Measurements from ENCODE around the gene ZBTB39. TPM values are rescaled to one million over a fixed set of nuclear protein-coding genes. Genes with fewer than 3 reads are reported as not detected.

The ZBTB39 gene
- total and polyA plus RNA-seq, 8 donors: 3.8 to 12.4 (median 11.0) TPM

DNA sequence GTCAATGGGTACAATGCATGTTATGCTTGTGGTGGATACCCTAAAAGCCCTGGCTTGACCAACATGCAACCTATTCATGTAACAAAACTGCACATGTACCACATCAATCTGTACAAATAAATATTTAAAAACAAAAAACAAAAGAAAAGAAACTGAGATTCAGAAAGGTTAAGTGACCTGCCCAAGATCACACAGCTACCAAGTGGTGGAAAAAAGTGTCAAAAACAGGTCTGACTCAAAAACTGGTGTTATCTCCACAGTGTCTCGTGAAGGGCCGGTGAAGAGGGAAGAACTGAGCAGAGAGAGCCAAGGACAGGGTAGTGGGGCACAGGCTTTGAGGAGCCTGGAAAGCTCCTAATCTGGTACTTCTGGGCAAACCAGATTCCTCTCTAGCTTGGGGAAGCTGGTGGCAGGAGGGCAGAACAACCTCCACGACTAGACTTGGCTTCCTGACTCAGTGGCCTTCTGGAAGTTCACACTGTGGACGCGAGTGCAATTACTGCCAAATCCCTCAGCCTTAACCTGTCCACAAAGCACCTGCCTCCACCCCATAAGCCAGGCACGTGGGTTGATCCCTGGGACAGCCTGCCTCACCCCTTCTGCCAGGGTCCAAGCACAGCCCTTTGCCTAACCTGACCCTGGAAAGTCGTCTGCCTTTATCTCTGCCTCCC is 15.6 kb downstream of the ZBTB39 start:
- TF ChIP-seq, protein P1, sequence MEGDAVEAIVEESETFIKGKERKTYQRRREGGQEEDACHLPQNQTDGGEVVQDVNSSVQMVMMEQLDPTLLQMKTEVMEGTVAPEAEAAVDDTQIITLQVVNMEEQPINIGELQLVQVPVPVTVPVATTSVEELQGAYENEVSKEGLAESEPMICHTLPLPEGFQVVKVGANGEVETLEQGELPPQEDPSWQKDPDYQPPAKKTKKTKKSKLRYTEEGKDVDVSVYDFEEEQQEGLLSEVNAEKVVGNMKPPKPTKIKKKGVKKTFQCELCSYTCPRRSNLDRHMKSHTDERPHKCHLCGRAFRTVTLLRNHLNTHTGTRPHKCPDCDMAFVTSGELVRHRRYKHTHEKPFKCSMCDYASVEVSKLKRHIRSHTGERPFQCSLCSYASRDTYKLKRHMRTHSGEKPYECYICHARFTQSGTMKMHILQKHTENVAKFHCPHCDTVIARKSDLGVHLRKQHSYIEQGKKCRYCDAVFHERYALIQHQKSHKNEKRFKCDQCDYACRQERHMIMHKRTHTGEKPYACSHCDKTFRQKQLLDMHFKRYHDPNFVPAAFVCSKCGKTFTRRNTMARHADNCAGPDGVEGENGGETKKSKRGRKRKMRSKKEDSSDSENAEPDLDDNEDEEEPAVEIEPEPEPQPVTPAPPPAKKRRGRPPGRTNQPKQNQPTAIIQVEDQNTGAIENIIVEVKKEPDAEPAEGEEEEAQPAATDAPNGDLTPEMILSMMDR (IDR thresholded peaks at IDR 0.05): no peak
- Histone ChIP-seq H3K4me1 (peaks cover 7 to 41% of the 10 kb centered on the region in 2 donors), H3K4me3 (no peak overlapping the region), H3K27me3 (no peaks in the 10 kb centered on the region), H3K9me3 (no peaks in the 10 kb centered on the region), H3K27ac (peak overlapping the region in 1 of 2 donors; percentile 6), H3K36me3 (no peaks in the 10 kb centered on the region)
- no peak for ATAC-seq
- DNase-seq: no peak
- intact Hi-C loops (cut with DNase I): no loop called here

DNA sequence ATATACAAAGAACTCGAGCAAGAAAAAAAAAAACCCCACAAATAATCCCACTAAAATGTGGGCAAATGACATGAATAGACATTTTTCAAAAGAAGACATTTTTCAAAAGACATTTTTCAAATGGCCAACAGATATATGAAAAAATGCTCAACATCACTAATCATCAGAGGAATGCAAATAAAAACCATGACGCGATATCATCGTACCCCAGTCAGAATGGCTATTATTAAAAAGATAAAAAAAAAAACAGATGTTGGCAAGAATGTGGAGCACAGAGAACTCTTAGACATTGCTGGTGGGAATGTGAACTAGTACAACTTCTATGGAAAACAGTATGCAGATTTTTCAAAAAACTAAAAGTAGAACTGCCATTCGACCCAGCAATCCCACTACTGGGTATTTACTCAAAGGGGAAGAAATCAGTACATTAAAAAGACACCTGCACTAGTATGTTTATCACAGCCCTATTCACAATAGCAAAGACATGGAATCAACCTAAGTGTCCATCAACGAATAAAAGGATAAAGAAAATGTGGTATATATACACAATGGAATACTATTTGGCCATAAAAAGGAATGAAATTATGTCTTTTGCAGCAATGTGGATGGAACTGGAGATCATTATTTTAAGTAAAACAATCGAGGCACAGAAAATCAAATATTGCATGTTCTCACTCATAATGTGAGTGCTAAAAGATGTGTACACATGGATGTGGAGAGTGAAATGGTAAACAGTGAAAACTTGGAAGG is 16.3 kb downstream of the ZBTB39 start:
- no peak for ATAC-seq
- no peak for DNase-seq
- H3K9me3 ChIP-seq: no peaks in the 10 kb centered on the region
- H3K4me3 ChIP-seq: no peak overlapping the region
- intact Hi-C loops (cut with DNase I): loop anchor here in 1 of 2 donors (5.0 kb wide), 1 partner anchor 233 kb away; no protein-coding TSS in a partner anchor
- TF ChIP-seq, protein P1 (IDR thresholded peaks at IDR 0.05): no peak
- no peaks in the 10 kb centered on the region for H3K36me3 ChIP-seq
- H3K27ac ChIP-seq: no peak overlapping the region
- H3K27me3 ChIP-seq: no peaks in the 10 kb centered on the region
- H3K4me1 ChIP-seq: peaks cover 7 to 41% of the 10 kb centered on the region in 2 donors

- Histone ChIP-seq H3K36me3 (no peaks in the 10 kb centered on the region), H3K27me3 (no peaks in the 10 kb centered on the region), H3K9me3 (no peaks in the 10 kb centered on the region), H3K27ac (peak overlapping the region in 1 of 2 donors; percentile 37), H3K4me1 (peaks cover 7 to 41% of the 10 kb centered on the region in 2 donors), H3K4me3 (no peak overlapping the region)
- ATAC-seq (peak; percentile 22), DNase-seq (peak in 1 of 4 donors; percentile 20)
- intact Hi-C loops (cut with DNase I): loop anchor here in 1 of 2 donors (5.0 kb wide), 1 partner anchor 231 kb away; no protein-coding TSS in a partner anchor
- TF ChIP-seq, protein P1 (IDR thresholded peaks at IDR 0.05): no peak
Measured at GRCh38 chr12:56988207-56988739, 18.1 kb downstream of the ZBTB39 start.

DNA sequence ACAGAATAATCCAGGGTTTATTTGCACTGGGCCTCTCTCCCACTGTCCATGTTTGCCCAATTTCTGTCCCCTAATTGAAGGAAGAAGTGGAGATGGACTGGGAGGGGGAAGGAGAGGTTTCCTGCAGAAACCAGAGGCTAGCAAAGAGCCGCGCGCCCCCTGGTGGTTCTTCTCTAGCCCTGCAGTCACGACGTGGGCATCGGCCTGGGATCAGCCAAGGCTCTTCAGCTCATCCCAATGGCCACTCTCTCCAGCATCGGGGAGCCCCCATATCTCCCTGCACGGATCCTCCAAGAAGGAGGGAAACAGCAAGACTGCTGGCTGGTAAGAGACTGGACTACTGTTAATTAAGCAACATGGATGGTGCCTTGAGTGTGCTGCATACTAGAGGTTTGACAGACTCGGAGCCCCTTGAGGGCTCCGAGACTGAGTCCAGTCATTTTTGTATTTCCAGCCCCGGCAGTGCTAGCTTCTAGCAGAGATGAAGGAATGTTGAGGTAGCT is 18.7 kb downstream of the ZBTB39 start:
- intact Hi-C loops (cut with DNase I): loop anchor here in 1 of 2 donors (5.0 kb wide), 1 partner anchor 230 kb away; no protein-coding TSS in a partner anchor
- H3K4me1 ChIP-seq: peaks cover 7 to 41% of the 10 kb centered on the region in 2 donors

More for the DNA sequence above, 18.7 kb downstream of the ZBTB39 start:
- Histone ChIP-seq H3K4me3 (no peak overlapping the region), H3K9me3 (no peaks in the 10 kb centered on the region), H3K36me3 (no peaks in the 10 kb centered on the region), H3K27me3 (no peaks in the 10 kb centered on the region), H3K27ac (no peak overlapping the region)
- TF ChIP-seq, protein P1 (IDR thresholded peaks at IDR 0.05): peak; percentile 91 to 95
- ATAC-seq (peak; percentile 89), DNase-seq (peak; percentile 60 to 96 (median 82))

Data from left lung (tissue), 10 donors.